ENCODE measurements around the gene TGFBR3L. TPM values are rescaled to one million over a fixed set of nuclear protein-coding genes. Genes with fewer than 3 reads are reported as not detected.

TGFBR3L gene
- polyA plus RNA-seq, 3 donors, result not detected

- Mint-ChIP-seq H3K9me3 (peaks cover 2 to 15% (median 5%) of the 10 kb centered on the region in 7 donors), H3K27ac (peak overlapping the region in 1 of 7 donors; percentile 58), H3K36me3 (peaks cover 0 to 3% of the 10 kb centered on the region in 2 donors), H3K27me3 (ENCODE audit: low read depth in 3 of 3) (peaks cover 32 to 53% (median 50%) of the 10 kb centered on the region in 3 donors), H3K4me1 (peaks cover 7% of the 10 kb centered on the region), H3K4me3 (no peak overlapping the region)
- Histone ChIP-seq H3K9ac (ENCODE audit: insufficient read depth, low read length, poor library complexity, severe bottlenecking) (no peak overlapping the region), H4K20me1 (ENCODE audit: insufficient read depth, low read length) (no peaks in the 10 kb centered on the region), H3K4me2 (replicated peaks; ENCODE audit: extremely low read depth, low read length, poor library complexity, severe bottlenecking) (no peak overlapping the region), H2AFZ (ENCODE audit: insufficient read depth, low read depth, low read length, poor library complexity, severe bottlenecking) (no peak overlapping the region), H3K9me3 (replicated peaks in 1 of 2; ENCODE audit: control insufficient read depth in 1 of 2, insufficient read depth in 1 of 2, low read length in 2 of 2) (peaks cover 0 to 3% of the 10 kb centered on the region in 2 donors), H3K4me3 (replicated peaks in 1 of 3; ENCODE audit: low read depth in 2 of 3, low read length in 3 of 3) (no peak overlapping the region), H3K36me3 (replicated peaks in 1 of 2; ENCODE audit: control insufficient read depth in 1 of 2, insufficient read depth in 2 of 2, low read length in 2 of 2) (no peaks in the 10 kb centered on the region), H3K4me1 (ENCODE audit: control insufficient read depth in 1 of 2, insufficient read depth in 2 of 2, low read length in 2 of 2) (peaks cover 2 to 7% of the 10 kb centered on the region in 2 donors), H3K27ac (ENCODE audit: low read depth in 1 of 2, low read length in 2 of 2) (no peak overlapping the region), H3K27me3 (ENCODE audit: control insufficient read depth in 2 of 2, insufficient read depth in 2 of 2, low read length in 2 of 2) (peaks cover 8 to 26% of the 10 kb centered on the region in 2 donors), H3K79me2 (ENCODE audit: insufficient read depth, low read length) (no peaks in the 10 kb centered on the region)
- intact Hi-C loops (cut with micrococcal nuclease), result no loop called here
- 88% methylated on average over 3 of the region's 8 CpGs for WGBS (ENCODE audit: insufficient coverage)
- DNase-seq, result no peak
- TF ChIP-seq, protein P1, sequence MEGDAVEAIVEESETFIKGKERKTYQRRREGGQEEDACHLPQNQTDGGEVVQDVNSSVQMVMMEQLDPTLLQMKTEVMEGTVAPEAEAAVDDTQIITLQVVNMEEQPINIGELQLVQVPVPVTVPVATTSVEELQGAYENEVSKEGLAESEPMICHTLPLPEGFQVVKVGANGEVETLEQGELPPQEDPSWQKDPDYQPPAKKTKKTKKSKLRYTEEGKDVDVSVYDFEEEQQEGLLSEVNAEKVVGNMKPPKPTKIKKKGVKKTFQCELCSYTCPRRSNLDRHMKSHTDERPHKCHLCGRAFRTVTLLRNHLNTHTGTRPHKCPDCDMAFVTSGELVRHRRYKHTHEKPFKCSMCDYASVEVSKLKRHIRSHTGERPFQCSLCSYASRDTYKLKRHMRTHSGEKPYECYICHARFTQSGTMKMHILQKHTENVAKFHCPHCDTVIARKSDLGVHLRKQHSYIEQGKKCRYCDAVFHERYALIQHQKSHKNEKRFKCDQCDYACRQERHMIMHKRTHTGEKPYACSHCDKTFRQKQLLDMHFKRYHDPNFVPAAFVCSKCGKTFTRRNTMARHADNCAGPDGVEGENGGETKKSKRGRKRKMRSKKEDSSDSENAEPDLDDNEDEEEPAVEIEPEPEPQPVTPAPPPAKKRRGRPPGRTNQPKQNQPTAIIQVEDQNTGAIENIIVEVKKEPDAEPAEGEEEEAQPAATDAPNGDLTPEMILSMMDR (IDR thresholded peaks at IDR 0.05), result no peak
Observed at GRCh38 chr19:7885818-7886217, 28.8 kb upstream of the TGFBR3L start.

GRCh38 chr19:7887408-7888144 lies 27.1 kb upstream of the TGFBR3L start:
- peaks cover 43 to 60% (median 58%) of the 10 kb centered on the region in 3 donors for H3K27me3 Mint-ChIP-seq (ENCODE audit: low read depth in 3 of 3)
- peaks cover 0 to 3% of the 10 kb centered on the region in 2 donors for H3K36me3 Mint-ChIP-seq
- no peak for DNase-seq
- Histone ChIP-seq H3K79me2 (ENCODE audit: insufficient read depth, low read length) (no peaks in the 10 kb centered on the region), H3K9me3 (replicated peaks in 1 of 2; ENCODE audit: control insufficient read depth in 1 of 2, insufficient read depth in 1 of 2, low read length in 2 of 2) (no peaks in the 10 kb centered on the region), H2AFZ (ENCODE audit: insufficient read depth, low read depth, low read length, poor library complexity, severe bottlenecking) (no peak overlapping the region), H4K20me1 (ENCODE audit: insufficient read depth, low read length) (no peaks in the 10 kb centered on the region), H3K36me3 (replicated peaks in 1 of 2; ENCODE audit: control insufficient read depth in 1 of 2, insufficient read depth in 2 of 2, low read length in 2 of 2) (no peaks in the 10 kb centered on the region), H3K27me3 (ENCODE audit: control insufficient read depth in 2 of 2, insufficient read depth in 2 of 2, low read length in 2 of 2) (peaks cover 8 to 26% of the 10 kb centered on the region in 2 donors), H3K4me1 (ENCODE audit: control insufficient read depth in 1 of 2, insufficient read depth in 2 of 2, low read length in 2 of 2) (peaks cover 2 to 7% of the 10 kb centered on the region in 2 donors), H3K4me3 (replicated peaks in 1 of 3; ENCODE audit: low read depth in 2 of 3, low read length in 3 of 3) (no peak overlapping the region), H3K9ac (ENCODE audit: insufficient read depth, low read length, poor library complexity, severe bottlenecking) (no peak overlapping the region), H3K27ac (ENCODE audit: low read depth in 1 of 2, low read length in 2 of 2) (no peak overlapping the region), H3K4me2 (replicated peaks; ENCODE audit: extremely low read depth, low read length, poor library complexity, severe bottlenecking) (no peak overlapping the region)
- TF ChIP-seq, protein P1 (IDR thresholded peaks at IDR 0.05), result no peak
- 58% methylated on average over 9 of the region's 16 CpGs for WGBS (ENCODE audit: insufficient coverage)
- intact Hi-C loops (cut with micrococcal nuclease), result no loop called here
- peaks cover 0 to 10% (median 0%) of the 10 kb centered on the region in 7 donors for H3K9me3 Mint-ChIP-seq
- H3K4me1 Mint-ChIP-seq, result peaks cover 7% of the 10 kb centered on the region
- peak overlapping the region in 1 of 2 donors; percentile 81 for H3K4me3 Mint-ChIP-seq
- peak overlapping the region in 1 of 7 donors; percentile 50 for H3K27ac Mint-ChIP-seq
